HG03520 (cell line): ENCODE measurements around the gene CYP46A1.

Experiments used
- ATAC-seq: cut with Tn5 transposase; IDR thresholded peaks from one replicate; pipeline ENCODE4 v1.9.1; 2021; ENCODE audit warnings: mild to moderate bottlenecking, moderate library complexity; ENCODE audit not compliant: unreplicated experiment

The CYP46A1 gene

DNA sequence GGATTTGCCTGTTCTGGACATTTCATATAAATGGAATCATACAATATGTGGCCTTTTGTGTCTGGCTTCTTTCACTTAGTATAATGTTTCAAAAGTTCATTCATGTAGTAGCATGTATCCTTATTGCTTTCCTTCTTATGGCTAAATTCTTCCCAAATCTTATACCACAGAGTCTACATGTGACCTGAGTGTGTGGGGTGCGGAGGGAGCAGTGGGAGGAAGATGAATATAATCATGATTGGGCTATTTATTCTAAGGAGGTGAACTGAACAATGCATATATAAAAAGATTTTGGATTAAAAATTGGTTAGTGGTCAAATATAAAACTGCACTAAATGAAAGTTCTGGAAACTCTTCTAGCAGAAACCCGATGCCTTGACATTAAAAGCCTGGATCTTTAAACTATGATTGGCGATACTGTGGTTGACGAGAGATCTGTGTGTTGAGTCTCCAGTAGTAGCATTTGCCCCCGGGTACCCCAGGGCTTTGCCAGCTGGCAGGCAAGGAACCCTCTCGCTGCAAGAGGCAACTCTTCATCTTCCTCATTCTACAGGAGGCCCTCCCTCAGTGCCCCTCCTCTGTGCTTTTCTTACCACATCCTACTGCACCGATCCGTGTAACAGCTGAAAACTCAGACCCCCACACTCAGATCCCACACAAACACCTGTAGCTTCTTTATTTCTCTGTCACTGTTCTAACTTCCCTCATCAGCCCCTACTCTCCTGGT is 2.6 kb downstream of the CYP46A1 start:
- ATAC-seq, result no peak

DNA sequence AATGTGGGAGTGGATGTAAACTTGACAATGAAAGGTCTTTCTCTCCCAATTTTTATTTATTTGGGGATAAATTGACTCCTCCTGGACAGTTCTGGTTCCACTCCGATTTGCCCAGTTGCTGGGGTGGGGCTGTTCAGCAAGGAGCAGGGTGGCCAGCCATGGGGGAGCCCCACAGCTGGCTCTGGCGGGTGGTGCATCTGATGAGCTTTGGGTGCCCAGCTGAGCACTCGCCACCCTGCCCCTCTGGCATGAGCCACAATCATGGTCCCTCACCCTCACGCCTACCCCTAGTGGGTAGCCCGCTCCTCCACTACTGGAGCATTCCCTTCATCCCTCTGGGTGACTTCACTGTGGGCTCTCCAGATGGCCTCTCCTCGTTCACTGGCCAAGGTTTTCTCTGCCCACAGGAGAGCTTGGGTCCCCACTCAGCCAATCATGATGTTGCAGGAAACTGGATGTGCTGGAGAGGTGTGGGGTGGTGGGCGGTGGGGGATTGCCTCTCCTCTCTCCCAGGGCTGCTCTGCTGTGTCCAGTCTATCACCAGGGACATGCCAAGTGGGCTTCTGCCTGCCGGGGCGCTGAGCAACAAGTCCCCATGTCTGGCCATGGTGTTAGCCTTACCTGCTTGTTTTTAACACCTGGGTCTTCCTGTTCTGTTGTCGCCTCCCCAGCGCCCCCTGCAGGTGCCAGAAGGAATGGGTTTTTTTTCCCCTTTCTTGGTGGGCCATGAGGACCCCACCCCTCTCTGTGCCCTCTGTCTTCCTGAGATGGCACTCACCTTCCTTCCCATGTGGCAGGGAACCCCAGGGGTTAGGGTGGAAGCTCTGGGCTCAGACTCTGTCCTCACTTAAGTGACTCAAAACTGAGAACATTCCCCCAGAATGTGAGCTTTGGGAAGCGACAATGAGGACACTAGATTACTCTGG is 3.4 kb downstream of the CYP46A1 start:
- ATAC-seq, result no peak

DNA sequence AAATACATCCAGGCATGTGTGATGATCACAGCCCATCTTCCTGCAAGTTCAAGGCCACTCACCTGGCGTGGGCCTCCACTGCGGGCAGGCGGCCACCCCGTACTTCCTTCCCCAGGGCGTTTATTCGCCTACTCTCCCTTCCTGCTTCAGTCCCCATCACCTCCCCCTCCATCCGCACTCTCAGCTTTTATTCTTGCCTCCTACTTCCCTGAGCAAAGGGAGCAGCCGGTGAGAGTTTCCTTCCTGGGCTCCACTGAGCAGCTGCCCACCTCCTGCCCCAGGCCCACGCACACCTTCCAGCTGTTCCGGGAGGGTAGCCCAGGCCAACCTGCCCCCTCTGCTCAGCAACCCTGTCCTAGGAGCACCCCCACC is 4.1 kb downstream of the CYP46A1 start:
- no peak for ATAC-seq

DNA sequence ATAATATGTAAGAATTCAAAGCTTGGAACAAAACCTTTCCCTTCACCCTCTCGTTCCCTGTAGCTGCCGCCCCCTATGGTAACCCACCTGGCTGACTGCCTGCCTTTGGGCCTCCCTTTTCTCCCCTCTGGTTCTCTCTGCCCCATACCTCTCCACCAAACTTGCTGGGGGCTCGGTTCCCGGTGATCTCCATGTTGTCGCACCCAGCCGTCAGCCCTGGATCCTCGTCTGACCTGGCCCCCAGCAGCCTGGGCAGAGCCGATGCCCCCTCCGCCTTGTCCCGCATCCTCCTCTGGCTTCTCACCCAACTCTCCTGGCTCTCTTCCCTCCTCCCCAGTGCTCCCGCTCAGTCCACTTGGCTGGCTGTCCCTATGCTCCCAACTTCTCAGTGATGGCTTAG is 4.5 kb downstream of the CYP46A1 start:
- ATAC-seq, result no peak

DNA sequence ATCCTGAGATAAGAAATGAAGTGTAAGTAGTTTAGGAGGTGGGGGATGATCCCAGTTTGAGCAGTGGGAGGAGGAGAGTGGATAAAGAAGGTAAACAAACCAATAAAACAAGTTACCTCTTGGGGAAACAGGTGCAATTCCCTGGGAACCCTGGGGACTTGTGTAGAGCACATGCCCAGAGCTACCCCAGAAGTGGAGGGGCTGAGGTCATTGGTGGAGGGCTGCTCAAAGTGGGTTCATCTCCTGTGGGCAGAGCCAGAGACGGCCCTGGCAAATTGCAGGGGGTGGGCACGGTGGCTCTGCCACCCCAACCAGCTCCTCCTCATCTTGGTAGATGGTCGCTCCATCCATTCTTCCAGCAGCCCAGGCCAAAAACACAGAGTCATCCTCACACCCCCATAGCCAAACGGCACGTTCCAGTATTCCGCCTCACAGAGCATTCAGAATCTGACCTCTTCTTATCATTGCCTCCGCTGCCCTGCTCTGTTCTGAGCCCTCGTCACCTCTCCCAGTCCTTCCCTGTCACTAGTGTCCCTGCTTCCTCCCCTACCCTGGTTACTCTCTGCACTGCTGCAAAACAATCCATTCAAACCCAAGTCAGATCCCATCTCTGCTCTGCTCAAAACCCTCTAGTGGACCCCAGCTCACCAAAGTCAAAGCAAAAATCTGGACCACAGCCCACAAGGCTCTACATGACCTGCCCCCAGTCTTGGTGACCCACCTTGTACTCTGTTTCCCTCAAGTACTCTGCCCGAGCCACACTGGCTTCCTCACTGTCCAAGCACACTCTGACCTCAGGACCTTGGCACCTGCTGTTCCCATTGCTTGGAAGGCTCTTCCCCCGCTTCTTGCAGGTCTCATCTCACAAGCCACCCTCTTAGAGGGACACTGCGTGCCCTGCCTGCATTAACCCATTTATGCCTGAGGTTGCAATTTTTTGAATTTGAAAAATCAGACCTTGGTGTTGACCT is 5.5 kb downstream of the CYP46A1 start:
- no peak for ATAC-seq

DNA sequence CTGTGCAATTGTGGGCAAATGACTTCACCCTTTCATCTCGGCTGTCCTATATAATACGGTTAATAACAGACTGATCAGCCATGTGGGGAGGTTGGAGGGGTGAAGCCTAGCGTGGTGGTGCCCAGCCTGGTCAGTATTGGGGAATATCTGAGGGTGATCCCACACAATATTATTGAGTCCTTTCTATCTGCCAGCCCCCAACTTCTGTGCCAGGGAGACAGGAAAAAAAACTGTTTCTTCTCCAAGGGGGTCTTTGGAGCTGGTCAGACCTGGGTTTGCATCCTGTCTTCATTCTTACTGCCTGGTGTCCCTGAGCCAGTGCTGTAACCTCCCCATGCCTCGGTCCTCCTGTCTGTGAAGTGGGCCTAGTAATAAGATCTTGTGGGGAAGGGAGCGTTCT is 6.5 kb downstream of the CYP46A1 start:
- ATAC-seq, result no peak

DNA sequence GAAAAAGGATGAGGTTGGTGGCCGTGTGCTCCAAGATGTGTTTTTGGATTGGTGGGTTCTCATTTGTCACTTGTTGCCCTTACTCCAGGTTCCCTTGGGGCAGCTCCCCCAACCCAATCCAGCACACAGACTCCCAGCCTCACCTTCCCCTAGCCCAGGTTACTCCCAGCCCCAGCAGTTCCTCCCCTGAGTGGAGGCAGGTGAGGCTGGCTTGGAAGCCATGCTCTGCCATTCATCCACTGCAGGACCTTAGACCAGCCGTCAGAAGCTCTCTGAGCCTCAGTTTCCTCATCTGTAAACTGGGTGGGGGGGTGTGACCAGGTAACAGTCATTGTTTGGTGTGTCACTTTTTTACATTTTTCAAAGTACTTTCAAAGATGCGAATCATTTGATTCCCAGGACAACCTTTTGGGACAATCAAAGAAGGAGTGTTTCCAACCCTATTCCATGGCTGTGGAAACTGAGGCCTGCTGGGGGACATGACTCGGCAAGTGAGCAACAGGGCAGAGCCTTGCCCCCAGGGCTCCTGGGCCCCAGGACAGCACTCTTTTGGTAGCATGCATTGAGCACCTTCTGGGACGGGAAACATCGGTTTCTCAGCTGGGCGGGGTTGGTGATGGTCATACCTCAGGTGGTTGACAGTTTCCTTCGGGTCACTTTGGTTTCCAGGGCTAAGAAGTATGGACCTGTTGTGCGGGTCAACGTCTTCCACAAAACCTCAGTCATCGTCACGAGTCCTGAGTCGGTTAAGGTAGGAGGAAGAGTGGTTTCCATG is 7.2 kb downstream of the CYP46A1 start:
- no peak for ATAC-seq

DNA sequence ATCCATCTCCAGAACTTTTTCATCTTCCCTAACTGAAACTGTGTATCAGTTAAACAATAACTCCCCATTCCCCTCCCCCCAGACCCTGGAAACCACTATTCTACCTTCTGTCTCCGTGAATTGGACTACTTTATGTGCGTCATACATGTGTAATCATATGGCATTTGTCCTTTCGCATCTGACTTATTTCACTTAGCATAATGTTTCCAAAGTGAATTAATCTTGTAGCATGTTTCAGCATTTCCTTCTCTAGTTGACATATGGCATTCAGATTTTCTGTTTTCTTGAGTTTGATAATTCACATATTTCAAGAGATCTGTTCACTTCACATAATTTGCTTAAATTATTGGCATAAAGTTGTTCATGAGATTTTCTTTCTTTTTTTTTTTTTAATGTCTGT is 9.8 kb downstream of the CYP46A1 start:
- ATAC-seq, result no peak

DNA sequence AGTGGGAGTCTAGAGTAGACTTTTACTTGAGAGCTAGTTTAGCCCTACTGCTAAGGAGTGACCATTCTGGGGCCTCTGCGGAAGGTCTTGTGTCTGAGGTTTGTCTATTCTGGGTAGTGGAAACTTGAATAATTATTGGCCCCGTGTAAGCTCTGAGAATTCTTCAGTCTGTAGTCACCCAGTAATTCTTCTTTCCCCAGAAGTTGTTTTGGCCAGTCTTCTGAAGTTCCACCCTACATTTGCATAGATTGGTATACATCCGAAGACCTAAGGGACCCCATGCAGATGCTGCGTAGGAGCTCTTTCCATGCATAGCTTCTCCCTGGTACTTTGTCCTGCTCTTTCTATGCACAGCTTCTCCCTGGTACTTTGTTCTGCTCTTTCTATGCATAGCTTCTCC is 12.8 kb downstream of the CYP46A1 start:
- ATAC-seq, result no peak

DNA sequence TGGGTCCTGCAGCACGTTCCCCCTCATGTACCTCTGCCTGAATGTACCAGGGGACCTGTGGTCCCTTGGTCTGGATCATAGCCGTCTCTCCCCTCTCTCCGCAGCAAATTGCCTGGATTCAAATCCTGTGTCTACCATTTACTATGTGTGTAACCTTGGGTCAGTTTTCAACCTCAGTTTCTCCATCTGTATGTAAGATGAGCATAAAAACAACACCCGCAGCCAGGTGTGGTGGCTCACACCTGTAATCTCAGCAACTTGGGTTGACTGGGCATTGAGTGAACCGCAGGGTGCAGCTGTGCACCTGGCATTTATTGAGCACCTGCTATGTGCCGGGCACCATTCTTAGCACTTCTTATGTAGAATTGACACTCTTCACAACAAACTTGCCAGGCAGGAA is 14.1 kb downstream of the CYP46A1 start:
- ATAC-seq, result no peak

DNA sequence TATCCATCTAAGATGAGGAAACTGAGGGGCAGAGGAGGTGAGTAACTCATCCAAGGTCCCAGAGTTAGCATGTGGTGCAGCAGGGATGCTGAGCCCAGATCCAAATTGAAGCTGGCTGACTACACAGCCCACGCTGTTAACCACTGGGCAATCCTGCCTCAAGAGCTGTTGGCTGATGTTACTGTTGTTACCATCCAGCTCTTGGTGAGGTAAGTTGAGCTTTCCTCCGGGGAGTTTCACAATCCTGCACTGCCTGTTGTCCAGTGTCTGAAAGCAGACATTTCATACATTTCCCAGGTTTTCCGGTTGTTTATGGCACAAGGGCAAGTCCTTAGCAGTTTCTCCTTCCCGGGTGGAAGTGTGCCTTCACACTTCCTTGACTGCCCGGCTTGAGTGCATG is 14.5 kb downstream of the CYP46A1 start:
- no peak for ATAC-seq

DNA sequence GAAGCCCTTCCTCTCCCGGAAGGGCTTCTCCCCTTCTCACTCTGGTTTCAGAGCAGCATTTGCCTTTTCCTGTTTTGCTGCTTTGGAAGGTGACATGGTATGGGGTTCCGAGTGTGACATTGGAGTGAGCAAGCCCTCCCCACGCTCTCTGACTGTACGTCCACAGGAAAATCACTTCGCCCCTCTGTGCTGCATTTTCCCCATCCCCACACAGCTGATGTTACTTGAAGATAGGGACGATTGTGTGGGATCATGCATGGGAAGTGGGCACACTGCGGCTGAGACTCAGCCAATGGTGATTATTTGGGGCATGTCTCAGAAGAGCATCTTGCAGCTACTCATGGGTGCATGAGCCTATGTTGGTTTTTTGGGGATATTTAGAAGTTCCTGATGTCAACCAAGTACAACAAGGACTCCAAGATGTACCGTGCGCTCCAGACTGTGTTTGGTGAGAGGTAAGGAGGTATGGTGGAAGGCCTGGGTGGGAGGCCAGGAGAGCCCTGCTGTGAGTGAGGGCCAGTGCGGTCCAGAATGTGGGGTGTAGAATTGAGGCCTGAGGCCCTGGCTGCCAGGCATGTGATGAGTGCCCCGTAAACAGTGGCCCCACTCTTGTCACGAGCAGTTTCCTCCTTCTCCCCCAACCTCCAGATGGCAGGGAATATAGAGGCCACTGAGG is 15.1 kb downstream of the CYP46A1 start:
- no peak for ATAC-seq

DNA sequence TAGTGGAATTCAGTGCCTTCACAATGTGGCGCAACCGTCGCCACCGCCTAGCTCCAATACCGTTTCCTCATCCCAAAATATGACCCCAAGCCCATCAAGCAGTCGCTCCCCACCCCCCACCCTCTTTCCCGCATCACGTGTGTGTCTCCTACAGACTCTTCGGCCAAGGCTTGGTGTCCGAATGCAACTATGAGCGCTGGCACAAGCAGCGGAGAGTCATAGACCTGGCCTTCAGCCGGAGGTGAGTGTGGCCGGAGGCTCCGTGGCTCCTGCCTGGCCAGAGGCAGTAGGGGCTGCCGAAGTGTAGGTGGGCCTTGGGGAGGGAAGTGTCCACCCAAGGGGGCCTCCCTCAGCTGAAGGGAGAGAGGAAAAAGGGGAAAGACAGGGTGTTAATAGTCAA is 15.8 kb downstream of the CYP46A1 start:
- no peak for ATAC-seq

DNA sequence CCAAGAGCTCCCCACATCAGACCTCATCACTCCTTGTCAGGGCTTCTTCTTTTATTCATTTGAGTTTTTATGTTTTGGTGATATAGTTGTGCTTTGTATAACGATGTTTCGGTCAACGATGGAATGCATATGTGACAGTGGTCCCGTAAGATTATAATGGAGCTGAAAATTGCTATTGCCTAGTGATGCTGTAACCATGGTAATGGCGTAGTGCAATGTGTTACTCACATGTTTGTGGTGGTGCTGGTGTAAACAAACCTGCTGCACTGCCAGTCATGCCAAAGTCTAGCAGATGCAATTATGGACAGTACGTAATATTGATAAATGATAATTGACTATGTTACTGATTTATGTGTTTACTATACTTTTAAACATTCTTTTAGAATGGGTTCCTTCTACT is 16.3 kb downstream of the CYP46A1 start:
- ATAC-seq, result no peak

DNA sequence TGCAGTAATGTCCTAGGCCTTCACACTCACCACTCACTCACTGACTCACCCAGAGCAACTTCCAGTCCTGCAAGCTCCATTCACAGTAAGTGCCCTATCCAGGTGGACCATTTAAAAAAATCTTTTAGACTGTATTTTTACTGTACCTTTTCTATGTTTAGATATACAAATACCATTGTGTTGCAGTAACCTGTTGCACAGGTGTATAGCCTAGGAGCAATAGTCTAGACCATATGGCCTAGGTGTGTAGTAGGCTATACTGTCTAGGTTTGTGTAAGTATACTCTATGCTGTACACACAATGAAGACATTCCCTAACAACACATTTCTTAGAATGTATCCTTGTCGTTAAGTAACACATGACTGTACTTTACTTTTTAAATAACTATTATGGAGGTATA is 17.2 kb downstream of the CYP46A1 start:
- no peak for ATAC-seq

DNA sequence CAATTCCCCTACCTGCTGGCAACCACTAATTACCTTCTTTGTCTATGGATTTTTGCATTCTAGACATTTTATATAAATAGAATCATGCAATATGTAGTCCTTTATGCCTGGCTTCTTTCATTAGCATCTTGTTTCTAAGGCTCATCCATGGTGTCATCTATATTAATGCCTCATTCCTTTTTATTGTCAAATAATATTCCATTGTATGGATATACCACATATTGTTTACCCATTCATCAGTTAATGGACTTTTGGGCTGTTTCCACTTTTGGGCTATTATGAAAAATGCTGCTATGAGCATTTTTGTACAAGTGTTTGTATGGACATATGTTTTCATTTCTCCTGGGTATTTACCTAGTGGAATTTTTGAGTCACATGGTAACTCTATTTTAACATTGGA is 18.0 kb downstream of the CYP46A1 start:
- no peak for ATAC-seq

DNA sequence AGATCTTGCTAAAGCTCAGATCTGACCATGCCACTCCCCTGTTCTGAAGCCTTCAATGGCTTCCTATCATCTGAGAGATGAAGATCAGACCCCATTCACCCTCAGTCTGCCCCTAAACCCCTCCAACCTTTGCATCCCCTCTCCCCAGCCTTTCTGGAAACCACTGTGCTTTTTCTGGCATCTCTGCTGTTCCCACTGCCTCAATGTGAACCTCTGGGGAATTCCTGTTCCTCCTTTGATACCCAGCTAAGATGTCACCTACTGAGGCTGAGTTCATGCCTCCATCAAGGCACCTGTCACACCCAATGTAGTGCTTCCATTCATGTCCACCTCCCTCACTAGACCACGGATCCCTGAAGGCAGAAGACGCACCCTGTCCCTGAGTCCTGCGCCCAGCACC is 19.3 kb downstream of the CYP46A1 start:
- ATAC-seq, result no peak

DNA sequence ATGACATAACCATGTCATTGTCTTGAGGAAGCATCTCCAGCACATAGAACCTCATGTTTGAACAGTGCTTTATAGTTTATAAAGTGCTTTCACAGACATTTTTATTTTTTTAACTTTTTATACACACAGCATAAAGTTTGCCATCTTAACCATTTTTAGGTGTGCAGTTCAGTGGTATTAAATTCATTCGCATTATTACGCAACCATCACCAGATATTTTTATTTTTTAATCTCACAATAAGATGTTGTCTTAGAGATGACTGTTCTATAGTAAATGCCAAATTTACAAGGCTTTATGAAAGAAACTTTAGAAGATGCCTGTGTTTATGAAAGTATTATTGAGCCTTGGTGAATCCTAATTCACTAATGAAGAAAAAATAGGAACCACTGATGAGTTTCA is 19.9 kb downstream of the CYP46A1 start:
- no peak for ATAC-seq

DNA sequence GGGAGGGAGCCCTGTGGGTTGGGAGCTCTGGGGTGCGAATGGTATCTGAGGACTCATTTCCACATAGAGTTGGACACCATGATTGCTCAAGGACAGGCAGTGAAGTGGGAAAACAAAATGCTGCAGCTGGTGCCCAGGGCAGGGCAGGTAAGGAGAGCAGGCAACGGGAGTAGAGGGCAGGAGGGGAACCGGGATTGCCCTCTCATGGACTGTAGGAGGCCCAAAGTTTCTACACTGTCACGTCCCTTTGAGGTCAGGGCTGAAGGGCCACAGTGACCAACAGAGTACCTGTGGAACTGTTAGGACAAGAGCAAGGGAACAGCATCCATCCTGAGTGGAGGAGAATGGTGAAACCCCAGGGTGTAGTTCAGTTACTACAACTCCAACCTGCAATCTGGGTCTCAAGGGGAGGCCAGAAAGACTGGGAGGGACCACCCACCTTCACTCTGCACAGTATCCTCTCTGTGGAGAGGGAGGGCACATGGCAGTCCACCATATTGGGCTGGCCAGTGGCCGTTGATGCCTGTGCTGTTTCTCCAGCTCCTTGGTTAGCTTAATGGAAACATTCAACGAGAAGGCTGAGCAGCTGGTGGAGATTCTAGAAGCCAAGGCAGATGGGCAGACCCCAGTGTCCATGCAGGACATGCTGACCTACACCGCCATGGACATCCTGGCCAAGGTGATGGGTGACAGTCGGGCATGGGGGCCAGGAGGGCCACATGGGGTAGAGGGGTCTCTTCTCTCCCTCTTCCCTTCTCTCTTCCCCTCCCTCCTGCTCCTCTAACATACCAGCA is 22.2 kb downstream of the CYP46A1 start:
- no peak for ATAC-seq
